Measurements from ENCODE around the gene PPARA. TPM values are rescaled to one million over a fixed set of nuclear protein-coding genes. Genes with fewer than 3 reads are reported as not detected.

The PPARA gene
- total and polyA plus RNA-seq, 2 experiments from 2014 or later: 4.7 to 12.6 TPM

- Mint-ChIP-seq H3K9me3 (no peaks in the 10 kb centered on the region), H3K4me1 (peaks cover 7% of the 10 kb centered on the region), H3K27me3 (ENCODE audit: insufficient read depth, low read depth, poor library complexity) (peaks cover 11% of the 10 kb centered on the region), H3K4me3 (no peak overlapping the region), H3K27ac (no peak overlapping the region), H3K36me3 (ENCODE audit: low read depth) (no peaks in the 10 kb centered on the region)
- no peak overlapping the region for H3K27ac ChIP-seq (ENCODE audit: low read depth)
- DNase-seq (ENCODE audit: low spot score) (no peak), ATAC-seq (no peak)
- no peaks in the 10 kb centered on the region for H3K79me2 ChIP-seq (replicated peaks; ENCODE audit: insufficient read depth)
- H4K20me1 ChIP-seq (replicated peaks; ENCODE audit: insufficient read depth): no peaks in the 10 kb centered on the region
- no peaks in the 10 kb centered on the region for H3K27me3 ChIP-seq (ENCODE audit: insufficient read depth)
- TF ChIP-seq, protein P1, sequence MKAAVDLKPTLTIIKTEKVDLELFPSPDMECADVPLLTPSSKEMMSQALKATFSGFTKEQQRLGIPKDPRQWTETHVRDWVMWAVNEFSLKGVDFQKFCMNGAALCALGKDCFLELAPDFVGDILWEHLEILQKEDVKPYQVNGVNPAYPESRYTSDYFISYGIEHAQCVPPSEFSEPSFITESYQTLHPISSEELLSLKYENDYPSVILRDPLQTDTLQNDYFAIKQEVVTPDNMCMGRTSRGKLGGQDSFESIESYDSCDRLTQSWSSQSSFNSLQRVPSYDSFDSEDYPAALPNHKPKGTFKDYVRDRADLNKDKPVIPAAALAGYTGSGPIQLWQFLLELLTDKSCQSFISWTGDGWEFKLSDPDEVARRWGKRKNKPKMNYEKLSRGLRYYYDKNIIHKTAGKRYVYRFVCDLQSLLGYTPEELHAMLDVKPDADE (IDR thresholded peaks at IDR 0.05): no peak
- TF ChIP-seq, protein P2, sequence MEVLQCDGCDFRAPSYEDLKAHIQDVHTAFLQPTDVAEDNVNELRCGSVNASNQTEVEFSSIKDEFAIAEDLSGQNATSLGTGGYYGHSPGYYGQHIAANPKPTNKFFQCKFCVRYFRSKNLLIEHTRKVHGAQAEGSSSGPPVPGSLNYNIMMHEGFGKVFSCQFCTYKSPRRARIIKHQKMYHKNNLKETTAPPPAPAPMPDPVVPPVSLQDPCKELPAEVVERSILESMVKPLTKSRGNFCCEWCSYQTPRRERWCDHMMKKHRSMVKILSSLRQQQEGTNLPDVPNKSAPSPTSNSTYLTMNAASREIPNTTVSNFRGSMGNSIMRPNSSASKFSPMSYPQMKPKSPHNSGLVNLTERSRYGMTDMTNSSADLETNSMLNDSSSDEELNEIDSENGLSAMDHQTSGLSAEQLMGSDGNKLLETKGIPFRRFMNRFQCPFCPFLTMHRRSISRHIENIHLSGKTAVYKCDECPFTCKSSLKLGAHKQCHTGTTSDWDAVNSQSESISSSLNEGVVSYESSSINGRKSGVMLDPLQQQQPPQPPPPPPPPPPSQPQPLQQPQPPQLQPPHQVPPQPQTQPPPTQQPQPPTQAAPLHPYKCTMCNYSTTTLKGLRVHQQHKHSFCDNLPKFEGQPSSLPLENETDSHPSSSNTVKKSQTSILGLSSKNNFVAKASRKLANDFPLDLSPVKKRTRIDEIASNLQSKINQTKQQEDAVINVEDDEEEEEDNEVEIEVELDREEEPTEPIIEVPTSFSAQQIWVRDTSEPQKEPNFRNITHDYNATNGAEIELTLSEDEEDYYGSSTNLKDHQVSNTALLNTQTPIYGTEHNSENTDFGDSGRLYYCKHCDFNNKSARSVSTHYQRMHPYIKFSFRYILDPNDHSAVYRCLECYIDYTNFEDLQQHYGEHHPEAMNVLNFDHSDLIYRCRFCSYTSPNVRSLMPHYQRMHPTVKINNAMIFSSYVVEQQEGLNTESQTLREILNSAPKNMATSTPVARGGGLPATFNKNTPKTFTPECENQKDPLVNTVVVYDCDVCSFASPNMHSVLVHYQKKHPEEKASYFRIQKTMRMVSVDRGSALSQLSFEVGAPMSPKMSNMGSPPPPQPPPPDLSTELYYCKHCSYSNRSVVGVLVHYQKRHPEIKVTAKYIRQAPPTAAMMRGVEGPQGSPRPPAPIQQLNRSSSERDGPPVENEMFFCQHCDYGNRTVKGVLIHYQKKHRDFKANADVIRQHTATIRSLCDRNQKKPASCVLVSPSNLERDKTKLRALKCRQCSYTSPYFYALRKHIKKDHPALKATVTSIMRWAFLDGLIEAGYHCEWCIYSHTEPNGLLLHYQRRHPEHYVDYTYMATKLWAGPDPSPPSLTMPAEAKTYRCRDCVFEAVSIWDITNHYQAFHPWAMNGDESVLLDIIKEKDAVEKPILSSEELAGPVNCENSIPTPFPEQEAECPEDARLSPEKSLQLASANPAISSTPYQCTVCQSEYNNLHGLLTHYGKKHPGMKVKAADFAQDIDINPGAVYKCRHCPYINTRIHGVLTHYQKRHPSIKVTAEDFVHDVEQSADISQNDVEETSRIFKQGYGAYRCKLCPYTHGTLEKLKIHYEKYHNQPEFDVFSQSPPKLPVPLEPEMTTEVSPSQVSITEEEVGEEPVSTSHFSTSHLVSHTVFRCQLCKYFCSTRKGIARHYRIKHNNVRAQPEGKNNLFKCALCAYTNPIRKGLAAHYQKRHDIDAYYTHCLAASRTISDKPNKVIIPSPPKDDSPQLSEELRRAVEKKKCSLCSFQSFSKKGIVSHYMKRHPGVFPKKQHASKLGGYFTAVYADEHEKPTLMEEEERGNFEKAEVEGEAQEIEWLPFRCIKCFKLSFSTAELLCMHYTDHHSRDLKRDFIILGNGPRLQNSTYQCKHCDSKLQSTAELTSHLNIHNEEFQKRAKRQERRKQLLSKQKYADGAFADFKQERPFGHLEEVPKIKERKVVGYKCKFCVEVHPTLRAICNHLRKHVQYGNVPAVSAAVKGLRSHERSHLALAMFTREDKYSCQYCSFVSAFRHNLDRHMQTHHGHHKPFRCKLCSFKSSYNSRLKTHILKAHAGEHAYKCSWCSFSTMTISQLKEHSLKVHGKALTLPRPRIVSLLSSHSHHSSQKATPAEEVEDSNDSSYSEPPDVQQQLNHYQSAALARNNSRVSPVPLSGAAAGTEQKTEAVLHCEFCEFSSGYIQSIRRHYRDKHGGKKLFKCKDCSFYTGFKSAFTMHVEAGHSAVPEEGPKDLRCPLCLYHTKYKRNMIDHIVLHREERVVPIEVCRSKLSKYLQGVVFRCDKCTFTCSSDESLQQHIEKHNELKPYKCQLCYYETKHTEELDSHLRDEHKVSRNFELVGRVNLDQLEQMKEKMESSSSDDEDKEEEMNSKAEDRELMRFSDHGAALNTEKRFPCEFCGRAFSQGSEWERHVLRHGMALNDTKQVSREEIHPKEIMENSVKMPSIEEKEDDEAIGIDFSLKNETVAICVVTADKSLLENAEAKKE (CRISPR knock-in tag; IDR thresholded peaks at IDR 0.05): no peak
- TF ChIP-seq, protein P3, sequence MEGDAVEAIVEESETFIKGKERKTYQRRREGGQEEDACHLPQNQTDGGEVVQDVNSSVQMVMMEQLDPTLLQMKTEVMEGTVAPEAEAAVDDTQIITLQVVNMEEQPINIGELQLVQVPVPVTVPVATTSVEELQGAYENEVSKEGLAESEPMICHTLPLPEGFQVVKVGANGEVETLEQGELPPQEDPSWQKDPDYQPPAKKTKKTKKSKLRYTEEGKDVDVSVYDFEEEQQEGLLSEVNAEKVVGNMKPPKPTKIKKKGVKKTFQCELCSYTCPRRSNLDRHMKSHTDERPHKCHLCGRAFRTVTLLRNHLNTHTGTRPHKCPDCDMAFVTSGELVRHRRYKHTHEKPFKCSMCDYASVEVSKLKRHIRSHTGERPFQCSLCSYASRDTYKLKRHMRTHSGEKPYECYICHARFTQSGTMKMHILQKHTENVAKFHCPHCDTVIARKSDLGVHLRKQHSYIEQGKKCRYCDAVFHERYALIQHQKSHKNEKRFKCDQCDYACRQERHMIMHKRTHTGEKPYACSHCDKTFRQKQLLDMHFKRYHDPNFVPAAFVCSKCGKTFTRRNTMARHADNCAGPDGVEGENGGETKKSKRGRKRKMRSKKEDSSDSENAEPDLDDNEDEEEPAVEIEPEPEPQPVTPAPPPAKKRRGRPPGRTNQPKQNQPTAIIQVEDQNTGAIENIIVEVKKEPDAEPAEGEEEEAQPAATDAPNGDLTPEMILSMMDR (conservative IDR thresholded peaks at IDR 0.05; ENCODE audit: low read depth in 2 of 2): no peak
- no peak for TF ChIP-seq JUNB (IDR thresholded peaks at IDR 0.05; ENCODE audit: unreplicated experiment)
- no peak for TF ChIP-seq CREB1 (CRISPR knock-in tag; IDR thresholded peaks at IDR 0.05; ENCODE audit: low read depth)
- no peak for TF ChIP-seq POLR2AphosphoS5 (IDR thresholded peaks at IDR 0.05; ENCODE audit: low read depth)
- no peak for TF ChIP-seq NANOG (IDR thresholded peaks at IDR 0.05; ENCODE audit: borderline replicate concordance)
- TF ChIP-seq EZH2phosphoT487 (IDR thresholded peaks at IDR 0.05; ENCODE audit: unreplicated experiment): no peak
- no peak for TF ChIP-seq ZNF331 (CRISPR knock-in tag; IDR thresholded peaks at IDR 0.05; ENCODE audit: low read depth)
- TF ChIP-seq, protein P4, sequence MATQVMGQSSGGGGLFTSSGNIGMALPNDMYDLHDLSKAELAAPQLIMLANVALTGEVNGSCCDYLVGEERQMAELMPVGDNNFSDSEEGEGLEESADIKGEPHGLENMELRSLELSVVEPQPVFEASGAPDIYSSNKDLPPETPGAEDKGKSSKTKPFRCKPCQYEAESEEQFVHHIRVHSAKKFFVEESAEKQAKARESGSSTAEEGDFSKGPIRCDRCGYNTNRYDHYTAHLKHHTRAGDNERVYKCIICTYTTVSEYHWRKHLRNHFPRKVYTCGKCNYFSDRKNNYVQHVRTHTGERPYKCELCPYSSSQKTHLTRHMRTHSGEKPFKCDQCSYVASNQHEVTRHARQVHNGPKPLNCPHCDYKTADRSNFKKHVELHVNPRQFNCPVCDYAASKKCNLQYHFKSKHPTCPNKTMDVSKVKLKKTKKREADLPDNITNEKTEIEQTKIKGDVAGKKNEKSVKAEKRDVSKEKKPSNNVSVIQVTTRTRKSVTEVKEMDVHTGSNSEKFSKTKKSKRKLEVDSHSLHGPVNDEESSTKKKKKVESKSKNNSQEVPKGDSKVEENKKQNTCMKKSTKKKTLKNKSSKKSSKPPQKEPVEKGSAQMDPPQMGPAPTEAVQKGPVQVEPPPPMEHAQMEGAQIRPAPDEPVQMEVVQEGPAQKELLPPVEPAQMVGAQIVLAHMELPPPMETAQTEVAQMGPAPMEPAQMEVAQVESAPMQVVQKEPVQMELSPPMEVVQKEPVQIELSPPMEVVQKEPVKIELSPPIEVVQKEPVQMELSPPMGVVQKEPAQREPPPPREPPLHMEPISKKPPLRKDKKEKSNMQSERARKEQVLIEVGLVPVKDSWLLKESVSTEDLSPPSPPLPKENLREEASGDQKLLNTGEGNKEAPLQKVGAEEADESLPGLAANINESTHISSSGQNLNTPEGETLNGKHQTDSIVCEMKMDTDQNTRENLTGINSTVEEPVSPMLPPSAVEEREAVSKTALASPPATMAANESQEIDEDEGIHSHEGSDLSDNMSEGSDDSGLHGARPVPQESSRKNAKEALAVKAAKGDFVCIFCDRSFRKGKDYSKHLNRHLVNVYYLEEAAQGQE (IDR thresholded peaks at IDR 0.05; ENCODE audit: unreplicated experiment): no peak
- no peak for TF ChIP-seq EZH2 (IDR thresholded peaks at IDR 0.05; ENCODE audit: low read depth, unreplicated experiment)
- H3K4me1 ChIP-seq (ENCODE audit: insufficient read depth): no peaks in the 10 kb centered on the region
- H3K4me3 ChIP-seq: no peak overlapping the region
- no peaks in the 10 kb centered on the region for H3K36me3 ChIP-seq (ENCODE audit: insufficient read depth)
- H3F3A ChIP-seq (replicated peaks; ENCODE audit: low read depth): peaks cover 10% of the 10 kb centered on the region; the same call in 1 of the 2 replicates
- no peak overlapping the region for H3K4me2 ChIP-seq
- H3K9me2 ChIP-seq (ENCODE audit: insufficient read depth): no peaks in the 10 kb centered on the region
- no peak overlapping the region for H2AFZ ChIP-seq
Observed at GRCh38 chr22:46229701-46230100, 79.4 kb downstream of the PPARA start.

Measured in GM23338 (cell line).